HepG2 (cell line): Measurements from ENCODE around the gene NFATC2. TPM values are rescaled to one million over a fixed set of nuclear protein-coding genes. Genes with fewer than 3 reads are reported as not detected.

Source experiments
- CCDC6 ChIP-seq: sonication (generic); formaldehyde crosslinking; IDR thresholded peaks from 2 replicates; pipeline ENCODE4 v1.8.1; 2022; ENCODE audit warnings: mild to moderate bottlenecking, missing genetic modification reagents, moderate library complexity
- MBD4 ChIP-seq: IDR thresholded peaks from 2 replicates; pipeline ENCODE4 v1.6.1; 2012; ENCODE audit warnings: low read length, inconsistent platforms, borderline replicate concordance
- RXRB ChIP-seq: IDR thresholded peaks from 2 replicates; pipeline ENCODE4 v1.6.1; 2016; ENCODE audit warnings: borderline replicate concordance, missing genetic modification reagents, missing compliant biosample characterization
- SALL1 ChIP-seq: sonication (generic); formaldehyde crosslinking; IDR thresholded peaks from 2 replicates; pipeline ENCODE4 v1.8.0; 2022; ENCODE audit warnings: mild to moderate bottlenecking, missing genetic modification reagents
- SIN3B ChIP-seq: fragments of 150-350 bp; IDR thresholded peaks from 2 replicates; pipeline ENCODE4 v1.6.1; 2014; ENCODE audit warnings: low read length
- SMAD1 ChIP-seq: sonication (generic); formaldehyde crosslinking; IDR thresholded peaks from 2 replicates; pipeline ENCODE4 v1.4.0; 2020; ENCODE audit warnings: missing genetic modification reagents, low read depth, mild to moderate bottlenecking, borderline replicate concordance
- ZNF180 ChIP-seq: sonication (generic); formaldehyde crosslinking; IDR thresholded peaks from 2 replicates; pipeline ENCODE4 v1.4.0; 2020; ENCODE audit warnings: low read depth, missing genetic modification reagents, borderline replicate concordance
- ZNF232 ChIP-seq: sonication (generic); formaldehyde crosslinking; IDR thresholded peaks from 2 replicates; pipeline ENCODE4 v1.4.0; 2020; ENCODE audit warnings: missing genetic modification reagents, borderline replicate concordance
- ZNF263 ChIP-seq: sonication (generic); formaldehyde crosslinking; IDR thresholded peaks from 2 replicates; pipeline ENCODE4 v1.4.0; 2020; ENCODE audit warnings: missing genetic modification reagents
- ZNF264 ChIP-seq: sonication (generic); formaldehyde crosslinking; IDR thresholded peaks from 2 replicates; pipeline ENCODE4 v1.4.0; 2020; ENCODE audit warnings: missing genetic modification reagents
- ZNF296 ChIP-seq: sonication (generic); formaldehyde crosslinking; conservative IDR thresholded peaks from 2 replicates; pipeline ENCODE4 v1.5.0; 2020; ENCODE audit warnings: mild to moderate bottlenecking, missing genetic modification reagents
- ZNF569 ChIP-seq: sonication (generic); formaldehyde crosslinking; IDR thresholded peaks from 2 replicates; pipeline ENCODE4 v1.5.0; 2020; ENCODE audit warnings: mild to moderate bottlenecking, missing genetic modification reagents, moderate library complexity, borderline replicate concordance
- ZNF777 ChIP-seq: sonication (generic); formaldehyde crosslinking; IDR thresholded peaks from 2 replicates; pipeline ENCODE4 v1.4.0; 2020; ENCODE audit warnings: missing genetic modification reagents
- ZNF780A ChIP-seq: sonication (generic); formaldehyde crosslinking; IDR thresholded peaks from 2 replicates; pipeline ENCODE4 v1.8.0; 2022; ENCODE audit warnings: mild to moderate bottlenecking, missing genetic modification reagents, moderate library complexity
- ZNF879 ChIP-seq: sonication (generic); formaldehyde crosslinking; IDR thresholded peaks from 2 replicates; pipeline ENCODE4 v1.8.1; 2023; ENCODE audit warnings: missing genetic modification reagents
- polyA plus RNA-seq, 8 experiments: library from polyadenylated mRNA; depleted of rRNA in 3 of 8; stranded (reverse) in 7 of 8; unstranded in 1 of 8; fragments of >200 nt; fragmentation: Illumina TruSeq in 4 of 8; extraction: Trizol in 4 of 8; gene quantifications; 2 replicates each; pipeline versions ENCODE4 v1.2.1 to v1.2.3, GENCODE V29; 2011 to 2016; ENCODE audit warnings: low read depth in 4 of 8, missing spikeins in 1 of 8, mixed read lengths in 1 of 8; ENCODE audit not compliant: insufficient read depth in 1 of 8
- total RNA-seq, 5 experiments: library from RNA; depleted of rRNA; stranded (reverse); fragments of >200 nt; fragmentation: Illumina TruSeq; extraction: Trizol; gene quantifications; 2 replicates each; pipeline ENCODE4 v1.2.3, GENCODE V29; 2016; ENCODE audit warnings: low read depth in 1 of 5
- TF ChIP-seq, protein P1 (sequence below): sonication (generic); formaldehyde crosslinking; IDR thresholded peaks from 2 replicates; pipeline ENCODE4 v1.5.1; 2020; ENCODE audit warnings: mild to moderate bottlenecking, missing genetic modification reagents, borderline replicate concordance
- TF ChIP-seq, protein P2 (sequence below): sonication (generic); formaldehyde crosslinking; IDR thresholded peaks from 2 replicates; pipeline ENCODE4 v1.4.0; 2020; ENCODE audit warnings: mild to moderate bottlenecking, missing genetic modification reagents
- TF ChIP-seq, protein P3 (sequence below): sonication (generic); formaldehyde crosslinking; IDR thresholded peaks from 2 replicates; pipeline ENCODE4 v1.5.0; 2020; ENCODE audit warnings: missing genetic modification reagents, mild to moderate bottlenecking, borderline replicate concordance
- TF ChIP-seq, protein P4 (sequence below): sonication (generic); formaldehyde crosslinking; IDR thresholded peaks from 2 replicates; pipeline ENCODE4 v1.4.0; 2020; ENCODE audit warnings: missing genetic modification reagents, borderline replicate concordance

NFATC2 gene
- total and polyA plus RNA-seq, 2 of the 13 experiments (the other 11 are each of a cell fraction or from before 2014, with no cell fraction given) = 1.9 to 3.3 TPM

DNA sequence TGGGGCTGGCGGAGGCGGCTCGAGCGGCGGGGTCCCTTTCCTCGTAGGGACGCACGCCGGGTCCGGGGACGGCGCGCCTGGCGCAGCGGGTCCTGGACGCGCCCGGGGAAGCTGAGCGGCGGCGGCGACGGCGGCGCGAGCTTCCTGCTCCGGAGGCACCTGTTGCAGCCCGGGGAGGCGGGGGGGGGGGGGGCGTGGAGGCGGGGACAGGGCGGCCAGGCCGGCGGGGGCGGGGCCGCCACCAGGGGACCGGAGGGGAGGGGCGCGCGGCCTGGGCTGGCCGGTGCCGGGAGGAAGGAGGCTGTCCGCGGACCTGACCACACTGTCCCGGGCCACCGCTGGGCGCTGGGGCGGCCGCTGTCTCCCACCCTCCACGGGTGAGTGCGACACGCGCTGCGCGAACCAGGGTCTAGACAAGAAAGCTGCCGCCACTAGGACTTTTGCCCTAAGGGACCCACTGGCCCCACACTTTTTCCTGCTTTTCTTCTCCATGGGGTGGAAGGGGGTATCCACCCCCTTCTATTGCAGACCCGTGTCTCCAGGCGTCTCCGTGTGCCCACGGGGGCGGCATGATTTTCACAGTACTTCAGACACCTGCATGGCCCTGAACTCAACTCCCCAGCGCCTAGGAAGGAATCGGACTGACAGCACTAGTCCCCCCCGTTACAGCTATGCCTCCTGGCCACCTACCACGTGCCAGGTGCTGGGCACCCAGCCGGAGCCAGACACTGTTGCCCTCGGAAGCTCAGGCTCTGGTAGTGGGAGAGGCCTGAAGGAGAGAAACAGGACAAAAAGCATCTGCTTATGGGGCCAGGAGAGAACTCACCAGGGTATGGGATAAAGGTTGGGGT is at the start of gene NFATC2 (continued):
- TF ChIP-seq, protein P1, sequence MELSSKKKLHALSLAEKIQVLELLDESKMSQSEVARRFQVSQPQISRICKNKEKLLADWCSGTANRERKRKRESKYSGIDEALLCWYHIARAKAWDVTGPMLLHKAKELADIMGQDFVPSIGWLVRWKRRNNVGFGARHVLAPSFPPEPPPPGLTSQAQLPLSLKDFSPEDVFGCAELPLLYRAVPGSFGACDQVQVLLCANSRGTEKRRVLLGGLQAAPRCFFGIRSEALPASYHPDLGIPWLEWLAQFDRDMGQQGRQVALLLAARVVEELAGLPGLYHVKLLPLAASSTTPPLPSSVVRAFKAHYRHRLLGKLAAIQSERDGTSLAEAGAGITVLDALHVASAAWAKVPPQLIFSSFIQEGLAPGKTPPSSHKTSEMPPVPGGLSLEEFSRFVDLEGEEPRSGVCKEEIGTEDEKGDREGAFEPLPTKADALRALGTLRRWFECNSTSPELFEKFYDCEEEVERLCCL (CRISPR knock-in tag) = no peak
- TF ChIP-seq ZNF232 (CRISPR knock-in tag) (no peak), ZNF263 (no peak), MBD4 (no peak), ZNF296 (CRISPR knock-in tag) (no peak), SMAD1 (CRISPR knock-in tag) (no peak), ZNF264 (CRISPR knock-in tag) (no peak), ZNF777 (CRISPR knock-in tag) (peak; percentile 83), RXRB (CRISPR knock-in tag) (no peak), SIN3B (no peak), ZNF780A (CRISPR knock-in tag) (no peak), ZNF879 (CRISPR knock-in tag) (0 out of 2 replicates have a peak, but pooled peaks have one; percentile 50), ZNF180 (no peak), ZNF569 (CRISPR knock-in tag) (no peak), CCDC6 (CRISPR knock-in tag) (no peak), SALL1 (CRISPR knock-in tag) (peak; percentile 8; the same call in 1 of the 2 replicates)
- TF ChIP-seq, protein P2, sequence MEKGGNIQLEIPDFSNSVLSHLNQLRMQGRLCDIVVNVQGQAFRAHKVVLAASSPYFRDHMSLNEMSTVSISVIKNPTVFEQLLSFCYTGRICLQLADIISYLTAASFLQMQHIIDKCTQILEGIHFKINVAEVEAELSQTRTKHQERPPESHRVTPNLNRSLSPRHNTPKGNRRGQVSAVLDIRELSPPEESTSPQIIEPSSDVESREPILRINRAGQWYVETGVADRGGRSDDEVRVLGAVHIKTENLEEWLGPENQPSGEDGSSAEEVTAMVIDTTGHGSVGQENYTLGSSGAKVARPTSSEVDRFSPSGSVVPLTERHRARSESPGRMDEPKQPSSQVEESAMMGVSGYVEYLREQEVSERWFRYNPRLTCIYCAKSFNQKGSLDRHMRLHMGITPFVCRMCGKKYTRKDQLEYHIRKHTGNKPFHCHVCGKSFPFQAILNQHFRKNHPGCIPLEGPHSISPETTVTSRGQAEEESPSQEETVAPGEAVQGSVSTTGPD (CRISPR knock-in tag) = no peak
- TF ChIP-seq, protein P3, sequence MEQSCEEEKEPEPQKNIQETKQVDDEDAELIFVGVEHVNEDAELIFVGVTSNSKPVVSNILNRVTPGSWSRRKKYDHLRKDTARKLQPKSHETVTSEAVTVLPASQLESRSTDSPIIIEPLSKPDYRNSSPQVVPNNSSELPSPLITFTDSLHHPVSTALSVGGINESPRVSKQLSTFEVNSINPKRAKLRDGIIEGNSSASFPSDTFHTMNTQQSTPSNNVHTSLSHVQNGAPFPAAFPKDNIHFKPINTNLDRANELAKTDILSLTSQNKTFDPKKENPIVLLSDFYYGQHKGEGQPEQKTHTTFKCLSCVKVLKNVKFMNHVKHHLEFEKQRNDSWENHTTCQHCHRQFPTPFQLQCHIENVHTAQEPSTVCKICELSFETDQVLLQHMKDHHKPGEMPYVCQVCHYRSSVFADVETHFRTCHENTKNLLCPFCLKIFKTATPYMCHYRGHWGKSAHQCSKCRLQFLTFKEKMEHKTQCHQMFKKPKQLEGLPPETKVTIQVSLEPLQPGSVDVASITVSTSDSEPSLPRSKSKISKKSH (CRISPR knock-in tag) = peak; percentile 80
- TF ChIP-seq, protein P4, sequence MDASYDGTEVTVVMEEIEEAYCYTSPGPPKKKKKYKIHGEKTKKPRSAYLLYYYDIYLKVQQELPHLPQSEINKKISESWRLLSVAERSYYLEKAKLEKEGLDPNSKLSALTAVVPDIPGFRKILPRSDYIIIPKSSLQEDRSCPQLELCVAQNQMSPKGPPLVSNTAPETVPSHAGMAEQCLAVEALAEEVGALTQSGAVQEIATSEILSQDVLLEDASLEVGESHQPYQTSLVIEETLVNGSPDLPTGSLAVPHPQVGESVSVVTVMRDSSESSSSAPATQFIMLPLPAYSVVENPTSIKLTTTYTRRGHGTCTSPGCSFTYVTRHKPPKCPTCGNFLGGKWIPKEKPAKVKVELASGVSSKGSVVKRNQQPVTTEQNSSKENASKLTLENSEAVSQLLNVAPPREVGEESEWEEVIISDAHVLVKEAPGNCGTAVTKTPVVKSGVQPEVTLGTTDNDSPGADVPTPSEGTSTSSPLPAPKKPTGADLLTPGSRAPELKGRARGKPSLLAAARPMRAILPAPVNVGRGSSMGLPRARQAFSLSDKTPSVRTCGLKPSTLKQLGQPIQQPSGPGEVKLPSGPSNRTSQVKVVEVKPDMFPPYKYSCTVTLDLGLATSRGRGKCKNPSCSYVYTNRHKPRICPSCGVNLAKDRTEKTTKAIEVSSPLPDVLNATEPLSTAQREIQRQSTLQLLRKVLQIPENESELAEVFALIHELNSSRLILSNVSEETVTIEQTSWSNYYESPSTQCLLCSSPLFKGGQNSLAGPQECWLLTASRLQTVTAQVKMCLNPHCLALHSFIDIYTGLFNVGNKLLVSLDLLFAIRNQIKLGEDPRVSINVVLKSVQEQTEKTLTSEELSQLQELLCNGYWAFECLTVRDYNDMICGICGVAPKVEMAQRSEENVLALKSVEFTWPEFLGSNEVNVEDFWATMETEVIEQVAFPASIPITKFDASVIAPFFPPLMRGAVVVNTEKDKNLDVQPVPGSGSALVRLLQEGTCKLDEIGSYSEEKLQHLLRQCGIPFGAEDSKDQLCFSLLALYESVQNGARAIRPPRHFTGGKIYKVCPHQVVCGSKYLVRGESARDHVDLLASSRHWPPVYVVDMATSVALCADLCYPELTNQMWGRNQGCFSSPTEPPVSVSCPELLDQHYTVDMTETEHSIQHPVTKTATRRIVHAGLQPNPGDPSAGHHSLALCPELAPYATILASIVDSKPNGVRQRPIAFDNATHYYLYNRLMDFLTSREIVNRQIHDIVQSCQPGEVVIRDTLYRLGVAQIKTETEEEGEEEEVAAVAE (CRISPR knock-in tag) = no peak
